ENCODE results near the gene GALK2. TPM values are rescaled to one million over a fixed set of nuclear protein-coding genes. Genes with fewer than 3 reads are reported as not detected.

Gene GALK2
- total RNA-seq, 2 donors from 2014 or later, result 23.3 to 25.2 TPM

- Mint-ChIP-seq H3K27me3 (no peaks in the 10 kb centered on the region), H3K4me3 (no peak overlapping the region), H3K36me3 (ENCODE audit: low read depth) (no peaks in the 10 kb centered on the region), H3K4me1 (no peaks in the 10 kb centered on the region), H3K27ac (no peak overlapping the region)
- ATAC-seq (no peak), DNase-seq (no peak)
- no peaks in the 10 kb centered on the region for H3K9me3 ChIP-seq (ENCODE audit: control insufficient read depth, low read length, poor library complexity, severe bottlenecking)
Observed at GRCh38 chr15:49370782-49371181, 200.7 kb downstream of the GALK2 start.

GRCh38 chr15:49372366-49372765, 202.3 kb downstream of the GALK2 start:
- no peaks in the 10 kb centered on the region for H3K9me3 ChIP-seq (ENCODE audit: control insufficient read depth, low read length, poor library complexity, severe bottlenecking)
- Mint-ChIP-seq H3K36me3 (ENCODE audit: low read depth) (no peaks in the 10 kb centered on the region), H3K4me3 (no peak overlapping the region), H3K27me3 (no peaks in the 10 kb centered on the region), H3K4me1 (no peaks in the 10 kb centered on the region), H3K27ac (no peak overlapping the region)
- no peak for ATAC-seq
- DNase-seq, result no peak

- H3K36me3 Mint-ChIP-seq (ENCODE audit: low read depth), result no peaks in the 10 kb centered on the region
Observed at GRCh38 chr15:49379996-49380395, 209.9 kb downstream of the GALK2 start.

GRCh38 chr15:49380912-49381311, 210.9 kb downstream of the GALK2 start:
- Mint-ChIP-seq H3K36me3 (ENCODE audit: low read depth) (no peaks in the 10 kb centered on the region), H3K4me3 (no peak overlapping the region), H3K27me3 (peaks cover 5% of the 10 kb centered on the region), H3K27ac (no peak overlapping the region), H3K4me1 (no peaks in the 10 kb centered on the region)
- no peaks in the 10 kb centered on the region for H3K9me3 ChIP-seq (ENCODE audit: control insufficient read depth, low read length, poor library complexity, severe bottlenecking)
- ATAC-seq (no peak), DNase-seq (no peak)

More at GRCh38 chr15:49379996-49380395, 209.9 kb downstream of the GALK2 start:
- no peak for DNase-seq
- H3K27ac Mint-ChIP-seq, result no peak overlapping the region
- H3K27me3 Mint-ChIP-seq, result peaks cover 5% of the 10 kb centered on the region
- no peak overlapping the region for H3K4me3 Mint-ChIP-seq
- H3K4me1 Mint-ChIP-seq, result no peaks in the 10 kb centered on the region
- ATAC-seq, result no peak
- no peaks in the 10 kb centered on the region for H3K9me3 ChIP-seq (ENCODE audit: control insufficient read depth, low read length, poor library complexity, severe bottlenecking)

Other genes starting within 250 kb of the GALK2 start
- gene SHC4, start 206.3 kb upstream of the GALK2 start, total RNA-seq, result under 1 TPM in 1 of 2 donors, not detected in 1; 0.12 TPM
- 10 to 100 TPM; 49.4 to 56.8 TPM for gene SECISBP2L, start 123.8 kb upstream of the GALK2 start, total RNA-seq
- 100 to 1,000 TPM in 1 of 2 donors, 10 to 100 TPM in 1; 95.8 to 107 TPM for gene COPS2, start 14.6 kb upstream of the GALK2 start, total RNA-seq

Data from T-helper 17 cell (primary cell).